ENCODE measurements around the gene ANTXR1.

Gene ANTXR1

GRCh38 chr2:69102041-69102593, 89.1 kb downstream of the ANTXR1 start:
- no peak for DNase-seq

- no peak for DNase-seq
Measured at GRCh38 chr2:69103419-69103818, 90.4 kb downstream of the ANTXR1 start.

GRCh38 chr2:69104261-69104660, 91.3 kb downstream of the ANTXR1 start:
- DNase-seq: no peak

GRCh38 chr2:69109255-69109654, 96.3 kb downstream of the ANTXR1 start:
- DNase-seq: no peak

GRCh38 chr2:69111076-69111475, 98.1 kb downstream of the ANTXR1 start:
- DNase-seq: no peak

- DNase-seq: no peak
Measured at GRCh38 chr2:69113627-69114026, 100.6 kb downstream of the ANTXR1 start.

GRCh38 chr2:69114534-69114933, 101.6 kb downstream of the ANTXR1 start:
- DNase-seq: no peak

- no peak for DNase-seq
Measured at GRCh38 chr2:69116438-69116837, 103.5 kb downstream of the ANTXR1 start.

- DNase-seq: no peak
Measured at GRCh38 chr2:69118609-69119008, 105.6 kb downstream of the ANTXR1 start.

- no peak for DNase-seq
Measured at GRCh38 chr2:69119104-69119894, 106.3 kb downstream of the ANTXR1 start.

GRCh38 chr2:69122271-69122670, 109.3 kb downstream of the ANTXR1 start:
- no peak for DNase-seq

GRCh38 chr2:69123182-69123581, 110.2 kb downstream of the ANTXR1 start:
- DNase-seq: no peak

GRCh38 chr2:69124343-69124742, 111.4 kb downstream of the ANTXR1 start:
- DNase-seq: no peak

GRCh38 chr2:69125816-69126215, 112.8 kb downstream of the ANTXR1 start:
- no peak for DNase-seq

GRCh38 chr2:69126341-69126740, 113.4 kb downstream of the ANTXR1 start:
- DNase-seq: no peak

- no peak for DNase-seq
Measured at GRCh38 chr2:69131452-69131851, 118.5 kb downstream of the ANTXR1 start.

- no peak for DNase-seq
Measured at GRCh38 chr2:69131983-69132675, 119.2 kb downstream of the ANTXR1 start.

GRCh38 chr2:69132960-69133590, 120.1 kb downstream of the ANTXR1 start:
- no peak for DNase-seq

GRCh38 chr2:69133898-69134297, 120.9 kb downstream of the ANTXR1 start:
- no peak for DNase-seq

GRCh38 chr2:69134306-69134945, 121.4 kb downstream of the ANTXR1 start:
- DNase-seq: no peak

- no peak for DNase-seq
Measured at GRCh38 chr2:69138247-69138772, 125.3 kb downstream of the ANTXR1 start.

GRCh38 chr2:69138793-69139459, 125.9 kb downstream of the ANTXR1 start:
- DNase-seq: no peak

Measured in SHP77 treated with DMSO at 0.1 percent for 48 hours (cell line).